A549 (cell line): ENCODE results near the gene SMIM27. TPM values are rescaled to one million over a fixed set of nuclear protein-coding genes. Genes with fewer than 3 reads are reported as not detected.

Source experiments
- ATAC-seq, 2 experiments: fragments of 200-7000 bp in 1 of 2; fragments of >200 bp in 1 of 2; cut with Nextera tagmentation in 1 of 2; cut with Tn5 transposase in 1 of 2; 3 replicates each; pipeline versions ENCODE4 v1.8.0 to v1.9.1; 2018 to 2020; ENCODE audit warnings: mild to moderate bottlenecking in 1 of 2, moderate library complexity in 1 of 2
- CTCF ChIA-PET: fragments of 300-600 bp; sonication (Branson Sonifier 250); formaldehyde crosslinking; extraction: SDS; loops from one replicate; lab custom pipeline; 2021; ENCODE audit warnings: antibody characterized with exemption, inconsistent platforms; lab: Yijun Ruan, JAX
- POLR2A ChIA-PET: fragments of 350-600 bp; formaldehyde crosslinking; extraction: SDS; loops from one replicate; lab custom pipeline; 2021; ENCODE audit warnings: antibody characterized with exemption, inconsistent platforms; lab: Yijun Ruan, JAX
- DNase-seq, 2 experiments: peaks; one replicate each; pipeline versions ENCODE4 v3.0.0 to v3.0.0-alpha.2; 2011 to 2016; ENCODE audit warnings: low read depth in 1 of 2, low spot score in 1 of 2
- FAIRE-seq: peaks from 2 replicates; lab custom pipeline; 2011; peaks lifted over from hg19 to GRCh38; lab: Jason Lieb, UNC
- H3K27ac ChIP-seq, 2 experiments: fragments of >200 bp; sonication (Bioruptor Twin); formaldehyde crosslinking; 3 replicates each; pipeline ENCODE4 v1.5.1; 2016 to 2017
- H3K4me1 ChIP-seq: fragments of >200 bp; sonication (Bioruptor Twin); formaldehyde crosslinking; 3 replicates; pipeline ENCODE4 v1.6.1; 2016
- H3K4me2 ChIP-seq: fragments of >200 bp; sonication (Bioruptor Twin); formaldehyde crosslinking; 3 replicates; pipeline ENCODE4 v1.6.1; 2016
- H3K4me3 ChIP-seq: fragments of >200 bp; sonication (Bioruptor Twin); formaldehyde crosslinking; 3 replicates; pipeline ENCODE4 v1.5.1; 2016
- H3K9me3 ChIP-seq: fragments of >200 bp; sonication (Bioruptor Twin); formaldehyde crosslinking; 3 replicates; pipeline ENCODE4 v1.6.1; 2016
- ATOH8 ChIP-seq: fragments of 250-450 bp; sonication (Bioruptor Pico); IDR thresholded peaks from 2 replicates; pipeline ENCODE4 v1.5.0; 2020; ENCODE audit warnings: low read depth, mild to moderate bottlenecking, moderate library complexity
- BCL3 ChIP-seq: fragments of >200 bp; sonication (Bioruptor Twin); formaldehyde crosslinking; IDR thresholded peaks from 3 replicates; pipeline ENCODE4 v1.6.1; 2016
- CBX8 ChIP-seq: fragments of 200-600 bp; sonication (generic); IDR thresholded peaks from 2 replicates; pipeline ENCODE4 v1.6.1; 2016
- CEBPB ChIP-seq, 2 experiments: fragments of >200 bp in 1 of 2; sonication (Bioruptor Twin) in 1 of 2; formaldehyde crosslinking in 1 of 2; IDR thresholded peaks; 2 replicates each; pipeline ENCODE4 v1.6.1; 2012 to 2016
- E2F6 ChIP-seq: IDR thresholded peaks from 2 replicates; pipeline ENCODE4 v1.6.1; 2012; ENCODE audit warnings: low read depth, borderline replicate concordance
- EHF ChIP-seq: fragments of 250-450 bp; sonication (Bioruptor Pico); IDR thresholded peaks from 2 replicates; pipeline ENCODE4 v1.5.0; 2020; ENCODE audit warnings: mild to moderate bottlenecking
- EP300 ChIP-seq, 2 experiments: fragments of >200 bp; sonication (Bioruptor Twin); formaldehyde crosslinking; IDR thresholded peaks; 2 replicates in 1 of 2; 3 replicates in 1 of 2; pipeline ENCODE4 v1.6.1; 2016 to 2017
- ESRRA ChIP-seq: fragments of 150-350 bp; IDR thresholded peaks from 2 replicates; pipeline ENCODE4 v1.6.1; 2014; ENCODE audit warnings: mild to moderate bottlenecking, low read length, borderline replicate concordance
- FOSB ChIP-seq: fragments of 250-450 bp; sonication (Bioruptor Pico); IDR thresholded peaks from 2 replicates; pipeline ENCODE4 v1.5.0; 2020; ENCODE audit warnings: mild to moderate bottlenecking, moderate library complexity
- FOSL2 ChIP-seq, 2 experiments: fragments of 450-650 bp in 1 of 2; fragments of >200 bp in 1 of 2; sonication (Bioruptor Twin) in 1 of 2; formaldehyde crosslinking; IDR thresholded peaks; 2 replicates each; pipeline versions ENCODE4 v1.5.0 to v1.6.1; 2016 to 2020; ENCODE audit warnings: mild to moderate bottlenecking in 1 of 2, moderate library complexity in 1 of 2
- HMGXB4 ChIP-seq: fragments of 250-450 bp; sonication (Bioruptor Pico); IDR thresholded peaks from 2 replicates; pipeline ENCODE4 v1.5.0; 2021; ENCODE audit warnings: mild to moderate bottlenecking, moderate library complexity, borderline replicate concordance
- HOXA7 ChIP-seq: fragments of 250-450 bp; sonication (Bioruptor Pico); IDR thresholded peaks from 2 replicates; pipeline ENCODE4 v1.5.0; 2020; ENCODE audit warnings: mild to moderate bottlenecking, moderate library complexity
- HOXB13 ChIP-seq: fragments of 250-450 bp; sonication (Bioruptor Pico); IDR thresholded peaks from 2 replicates; pipeline ENCODE4 v1.5.0; 2020; ENCODE audit warnings: low read depth, mild to moderate bottlenecking, moderate library complexity
- JUN ChIP-seq, 2 experiments: fragments of >200 bp; sonication (Bioruptor Twin); formaldehyde crosslinking; IDR thresholded peaks; 2 replicates in 1 of 2; 3 replicates in 1 of 2; pipeline ENCODE4 v1.6.1; 2016 to 2017
- KDM1A ChIP-seq: fragments of 200-600 bp; sonication (generic); IDR thresholded peaks from 2 replicates; pipeline ENCODE4 v1.6.1; 2016; ENCODE audit warnings: low read depth, mild to moderate bottlenecking
- MAFK ChIP-seq: fragments of 450-650 bp; IDR thresholded peaks from 2 replicates; pipeline ENCODE4 v1.6.1; 2014; ENCODE audit not compliant: partially characterized antibody
- MAZ ChIP-seq: fragments of 150-350 bp; IDR thresholded peaks from 2 replicates; pipeline ENCODE4 v1.6.1; 2014; ENCODE audit warnings: antibody characterized with exemption, low read depth, low read length, borderline replicate concordance
- NFE2L2 ChIP-seq: fragments of 150-350 bp; conservative IDR thresholded peaks from 2 replicates; pipeline ENCODE4 v1.6.1; 2014; ENCODE audit warnings: low read length
- POLR2A ChIP-seq: IDR thresholded peaks from 2 replicates; pipeline ENCODE4 v1.6.1; 2012; ENCODE audit warnings: mild to moderate bottlenecking, low read length
- RARB ChIP-seq: fragments of 250-450 bp; sonication (Bioruptor Pico); IDR thresholded peaks from 2 replicates; pipeline ENCODE4 v1.8.0; 2021; ENCODE audit warnings: mild to moderate bottlenecking, moderate library complexity
- RCOR1 ChIP-seq: fragments of 150-350 bp; IDR thresholded peaks from 2 replicates; pipeline ENCODE4 v1.6.1; 2014; ENCODE audit warnings: antibody characterized with exemption, low read length, low read depth
- RFX5 ChIP-seq: fragments of 450-650 bp; IDR thresholded peaks from 2 replicates; pipeline ENCODE4 v1.7.1; 2014; ENCODE audit warnings: antibody characterized with exemption, mild to moderate bottlenecking, moderate library complexity
- RNF2 ChIP-seq: fragments of 200-600 bp; sonication (generic); IDR thresholded peaks from 2 replicates; pipeline ENCODE4 v1.6.1; 2016; ENCODE audit warnings: low read depth, mild to moderate bottlenecking, antibody characterized with exemption, moderate library complexity, borderline replicate concordance
- SMC3 ChIP-seq: fragments of >200 bp; sonication (Bioruptor Twin); formaldehyde crosslinking; IDR thresholded peaks from 3 replicates; pipeline ENCODE4 v1.6.1; 2018; ENCODE audit warnings: inconsistent platforms
- TFCP2L1 ChIP-seq: fragments of 250-450 bp; sonication (Bioruptor Pico); IDR thresholded peaks from 2 replicates; pipeline ENCODE4 v1.5.0; 2021; ENCODE audit warnings: mild to moderate bottlenecking
- ZFP36 ChIP-seq: fragments of 450-650 bp; IDR thresholded peaks from 2 replicates; pipeline ENCODE4 v1.6.1; 2014; ENCODE audit warnings: borderline replicate concordance; ENCODE audit not compliant: partially characterized antibody
- ZNF302 ChIP-seq: fragments of 250-450 bp; sonication (Bioruptor Pico); IDR thresholded peaks from 2 replicates; pipeline ENCODE4 v1.9.0; 2021; ENCODE audit warnings: inconsistent platforms, mild to moderate bottlenecking, moderate library complexity
- WGBS: methylation state at CpG from one replicate; pipeline ENCODE4 v1.1.6; 2017; ENCODE audit errors: missing lambda C conversion rate; 5-methylcytosine and 5-hydroxymethylcytosine counted together
- polyA plus RNA-seq, 4 experiments: library from polyadenylated mRNA; depleted of rRNA in 3 of 4; stranded (reverse); fragments of >200 nt; fragmentation: RNase III in 1 of 4; extraction: RNeasy Plus Mini Kit Qiagen cat#74134 plus additional on column Dnase treatment in 1 of 4; gene quantifications; 2 replicates in 3 of 4; 3 replicates in 1 of 4; pipeline ENCODE4 v1.2.3, GENCODE V29; 2011 to 2017

SMIM27 gene
- polyA plus RNA-seq, 2 of the 4 experiments (the other 2 are of a cell fraction) = 12.4 to 21.1 TPM

DNA sequence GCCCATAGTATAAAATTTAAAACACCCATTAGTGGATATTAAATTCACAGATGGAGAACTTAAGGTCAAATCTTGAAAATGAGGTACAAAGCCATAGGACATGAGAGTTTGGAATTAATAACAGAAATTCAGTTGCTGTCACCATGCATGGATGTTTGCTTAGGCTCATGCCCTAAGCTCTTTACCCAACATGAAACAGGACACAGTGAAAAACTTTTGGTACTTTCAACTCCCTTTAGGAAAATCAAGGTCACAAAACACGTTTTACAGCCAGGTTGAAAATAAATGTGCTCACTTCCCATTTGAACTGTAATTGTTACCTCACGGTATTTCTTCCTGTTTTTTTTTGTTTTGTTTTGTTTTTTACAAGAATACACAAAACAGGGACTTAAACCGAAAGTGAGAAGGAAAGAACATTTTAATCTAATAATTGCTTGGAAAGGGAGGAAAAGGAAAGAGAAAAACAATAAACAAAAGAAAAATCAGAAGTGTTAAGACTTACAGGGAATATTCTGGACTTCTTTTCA lies 6.3 kb downstream of the SMIM27 start:
- DNase-seq (no peak), FAIRE-seq (no peak), ATAC-seq (no peak)
- H3K4me3 ChIP-seq = no peak overlapping the region
- 75% methylated on average over 3 of the region's 3 CpGs for WGBS
- CTCF ChIA-PET = interaction anchor here (0.7 to 3.3 kb wide), 5 partner anchors 10 to 412 kb away, joined by 3 to 16 read pairs (median 4); partner anchors contain the start of genes NDUFB6 and RIGI
- H3K4me1 ChIP-seq = peaks cover 2% of the 10 kb centered on the region
- no peak overlapping the region for H3K27ac ChIP-seq
- no peaks in the 10 kb centered on the region for H3K9me3 ChIP-seq
- H3K4me2 ChIP-seq = no peak overlapping the region
- no peak for TF ChIP-seq FOSB (CRISPR knock-in tag)
- TF ChIP-seq ATOH8 (CRISPR knock-in tag) = no peak
- TF ChIP-seq TFCP2L1 (CRISPR knock-in tag) = no peak
- TF ChIP-seq ZNF302 (CRISPR knock-in tag) = no peak
- POLR2A ChIA-PET = no interaction called here

GRCh38 chr9:32565967-32566366 lies 13.8 kb downstream of the SMIM27 start:
- ChIA-PET POLR2A (no interaction called here), CTCF (interaction anchor here (0.8 to 9.7 kb wide), 6 partner anchors 11 to 188 kb away, joined by 3 to 104 read pairs (median 4); partner anchors contain the start of genes ACO1 and RIGI)
- DNase-seq (no peak), FAIRE-seq (no peak), ATAC-seq (no peak)
- Histone ChIP-seq H3K27ac (no peak overlapping the region), H3K4me2 (no peak overlapping the region), H3K9me3 (no peaks in the 10 kb centered on the region), H3K4me3 (no peak overlapping the region)
- WGBS = 96% methylated on average over 6 of the region's 6 CpGs
- no peak for TF ChIP-seq ESRRA
- no peak for TF ChIP-seq MAFK
- no peak for TF ChIP-seq RARB
- no peak for TF ChIP-seq NFE2L2
- TF ChIP-seq SMC3 = no peak
- no peak for TF ChIP-seq HOXB13 (CRISPR knock-in tag)
- no peak for TF ChIP-seq POLR2A
- no peak for TF ChIP-seq EP300 (IDR thresholded peaks at IDR 0.05)
- no peak for TF ChIP-seq MAZ
- TF ChIP-seq FOSL2 (IDR thresholded peaks at IDR 0.05) = no peak
- TF ChIP-seq FOSL2 (CRISPR knock-in tag; IDR thresholded peaks at IDR 0.05) = no peak
- TF ChIP-seq RFX5 = no peak
- no peak for TF ChIP-seq HOXA7
- TF ChIP-seq ATOH8 (CRISPR knock-in tag) = no peak
- TF ChIP-seq FOSB (CRISPR knock-in tag) = no peak
- no peak for TF ChIP-seq ZFP36
- no peak for TF ChIP-seq BCL3
- TF ChIP-seq RCOR1 = no peak
- TF ChIP-seq E2F6 = no peak
- TF ChIP-seq, all 56 proteins: peak for 0
- peaks cover 2% of the 10 kb centered on the region; the same call in 2 of the 3 replicates for H3K4me1 ChIP-seq

DNA sequence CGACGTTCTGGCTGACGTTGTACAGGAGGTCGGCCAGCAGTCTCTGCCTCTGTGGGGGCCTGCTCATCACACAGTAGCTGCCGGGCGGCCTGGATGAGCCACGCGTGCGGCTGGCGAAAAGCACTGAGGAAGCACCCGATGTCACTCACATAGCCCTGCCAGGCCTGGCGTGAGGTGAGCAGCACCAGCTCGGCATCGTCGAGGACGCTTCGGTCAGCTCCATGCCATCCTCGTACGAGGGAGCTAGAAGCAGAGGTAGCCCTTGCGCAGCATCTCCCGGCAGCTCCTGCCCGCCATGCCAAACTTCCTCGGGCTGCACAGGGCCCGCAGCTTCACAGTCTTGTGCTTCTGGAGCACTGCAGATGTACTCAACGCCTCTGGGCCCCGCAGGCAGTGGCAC lies 14.6 kb downstream of the SMIM27 start:
- ChIA-PET CTCF (interaction anchor here (1.0 to 9.7 kb wide), 6 partner anchors 12 to 189 kb away, joined by 3 to 104 read pairs (median 4); partner anchors contain the start of gene RIGI), POLR2A (no interaction called here)
- WGBS = 96% methylated on average over 21 of the region's 26 CpGs
- no peak overlapping the region for H3K27ac ChIP-seq
- H3K4me1 ChIP-seq = peaks cover 10% of the 10 kb centered on the region
- ATAC-seq = no peak
- no peaks in the 10 kb centered on the region for H3K9me3 ChIP-seq
- H3K4me2 ChIP-seq = no peak overlapping the region
- FAIRE-seq = no peak
- H3K4me3 ChIP-seq = no peak overlapping the region
- no peak for TF ChIP-seq KDM1A
- no peak for TF ChIP-seq HMGXB4 (CRISPR knock-in tag)
- TF ChIP-seq JUN (IDR thresholded peaks at IDR 0.05) = no peak
- no peak for TF ChIP-seq MAFK
- no peak for TF ChIP-seq CEBPB (IDR thresholded peaks at IDR 0.05)
- no peak for TF ChIP-seq EHF
- no peak for TF ChIP-seq RNF2
- TF ChIP-seq CBX8 = no peak
- no peak for DNase-seq
